HG03280 (cell line): ENCODE results near the gene RPS19.
"Not testable (repeated sequence)": the region's sequence is repeated elsewhere in the genome, so short reads cannot be mapped to it uniquely, and the experiment has no call there.

Source experiments
- ATAC-seq: cut with Tn5 transposase; IDR thresholded peaks from one replicate; pipeline ENCODE4 v1.9.1; 2021; ENCODE audit warnings: mild to moderate bottlenecking, moderate library complexity; ENCODE audit not compliant: unreplicated experiment

The RPS19 gene

DNA sequence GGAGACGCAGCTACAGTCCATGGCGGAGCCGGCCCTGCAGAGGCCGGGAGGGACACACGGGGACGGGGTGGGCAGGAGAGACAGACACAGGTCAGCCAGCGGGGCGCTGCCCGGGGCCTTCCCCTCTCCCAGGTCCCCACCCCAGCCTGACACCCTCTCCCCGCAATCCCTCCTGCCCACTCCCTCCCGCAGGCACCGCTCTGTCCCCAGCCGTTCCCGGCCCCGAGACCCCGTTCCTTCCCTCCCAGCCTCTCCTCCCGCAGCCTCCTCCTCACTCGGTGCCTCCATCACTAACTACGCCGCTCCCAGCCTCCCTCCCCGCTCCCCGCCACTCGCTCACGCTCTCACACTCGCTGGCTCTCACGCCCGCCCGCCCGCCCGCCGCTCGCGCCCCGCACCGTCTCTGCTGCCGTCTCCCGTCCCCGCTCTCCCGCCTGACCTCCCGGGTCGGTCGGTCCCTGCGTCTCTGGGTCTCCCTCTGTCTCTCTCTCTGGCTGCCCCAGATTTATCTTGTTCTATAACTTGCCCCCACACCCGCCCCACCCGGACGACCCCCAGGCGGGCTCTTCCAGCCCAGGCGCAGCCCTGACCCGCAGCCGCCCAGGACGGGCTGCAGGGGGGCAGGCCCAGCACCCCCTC, 53.0 kb downstream of the RPS19 start:
- no peak for ATAC-seq

DNA sequence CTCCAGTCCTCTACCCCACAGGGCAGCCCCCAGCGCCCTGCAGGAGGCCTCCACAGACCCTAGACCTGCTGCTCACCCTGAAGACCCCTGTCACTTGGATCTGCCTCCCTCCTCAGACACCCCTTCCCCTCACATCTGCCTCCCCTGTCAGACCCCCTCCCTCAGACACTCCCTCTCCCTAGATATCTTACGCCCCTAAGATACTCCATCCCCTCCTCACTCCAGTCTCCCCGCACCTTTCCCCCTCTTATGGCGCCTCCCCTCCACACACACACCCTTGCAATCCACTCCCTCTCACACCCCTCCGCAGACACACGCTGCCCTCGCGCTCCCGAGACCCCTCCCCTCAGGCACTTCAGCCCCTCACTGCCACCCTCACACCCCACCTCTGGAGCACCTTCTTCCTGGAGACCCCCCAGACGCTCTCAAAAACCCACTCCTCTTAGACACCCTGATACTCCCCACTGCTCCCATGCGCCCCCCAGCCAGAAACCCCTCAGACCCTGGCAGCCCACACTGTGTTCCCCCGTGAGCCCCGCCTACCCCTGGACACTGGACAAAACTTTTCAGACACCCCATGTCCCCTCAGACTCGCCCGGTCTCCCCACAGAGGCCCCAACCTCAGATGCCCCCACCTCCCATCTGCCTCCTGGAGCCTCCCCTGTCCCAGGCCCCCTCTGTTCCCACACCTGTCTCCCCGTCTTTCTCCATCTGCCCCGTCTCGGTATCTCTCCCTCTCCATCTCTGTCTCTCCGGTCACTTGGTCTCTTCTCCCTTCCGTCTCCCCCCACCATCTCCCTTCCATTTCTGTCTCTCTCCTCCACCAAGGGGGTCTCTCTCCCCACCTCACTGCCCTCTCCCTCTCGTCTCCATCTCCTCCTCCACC, 53.7 kb downstream of the RPS19 start:
- no peak for ATAC-seq

DNA sequence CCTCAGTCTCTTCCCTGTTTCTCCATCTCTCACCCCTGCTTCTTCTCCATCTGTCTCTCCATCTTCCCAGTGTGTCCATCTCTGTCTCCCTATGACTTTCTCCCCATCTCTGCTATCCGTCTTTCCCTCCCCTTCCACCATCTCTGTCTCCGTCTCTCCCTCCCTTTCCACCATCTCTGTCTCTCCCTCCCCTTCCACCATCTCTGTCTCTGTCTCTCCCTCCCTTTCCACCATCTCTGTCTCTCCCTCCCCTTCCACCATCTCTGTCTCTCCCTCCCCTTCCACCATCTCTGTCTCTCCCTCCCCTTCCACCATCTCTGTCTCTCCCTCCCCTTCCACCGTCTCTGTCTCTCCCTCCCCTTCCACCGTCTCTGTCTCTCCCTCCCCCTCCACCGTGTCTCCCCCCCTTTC, 54.4 kb downstream of the RPS19 start:
- not testable (repeated sequence) for ATAC-seq

DNA sequence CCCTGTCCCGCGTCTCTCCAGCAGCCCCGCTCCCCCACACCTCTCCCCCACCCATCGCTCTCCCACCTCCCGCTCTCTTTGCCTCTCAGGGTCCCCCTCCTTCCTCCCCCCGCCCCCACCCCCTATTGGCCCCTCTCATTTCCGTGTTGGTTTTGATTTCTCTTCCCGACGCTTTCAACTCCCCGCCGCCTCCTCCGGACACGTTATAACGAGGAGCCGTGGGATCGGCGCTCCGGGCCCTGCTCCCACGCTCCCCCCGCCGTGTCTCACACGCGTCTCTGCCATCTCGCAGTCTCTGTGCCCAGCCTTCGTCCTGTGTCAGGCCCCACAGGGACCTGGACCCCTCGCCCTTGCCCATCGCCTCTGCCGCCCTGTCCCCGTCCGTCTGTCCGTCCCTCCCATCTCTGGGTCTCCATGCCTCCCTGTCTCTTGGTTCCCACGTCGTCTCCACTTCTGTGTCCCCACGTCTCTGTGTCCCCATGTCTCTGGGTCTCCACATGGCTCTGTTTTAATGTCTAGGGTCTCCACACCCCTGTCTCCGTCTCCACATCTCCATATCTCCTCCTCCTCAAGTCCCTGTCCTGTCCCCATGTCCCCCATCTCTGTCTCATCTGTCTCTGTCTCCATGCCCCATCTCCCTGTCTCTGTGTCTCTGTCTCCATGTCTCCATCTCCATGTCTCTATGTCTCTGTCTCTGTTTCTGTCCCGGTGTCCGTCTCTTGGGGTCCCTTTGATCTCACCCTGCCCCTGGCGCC, 55.1 kb downstream of the RPS19 start:
- no peak for ATAC-seq

DNA sequence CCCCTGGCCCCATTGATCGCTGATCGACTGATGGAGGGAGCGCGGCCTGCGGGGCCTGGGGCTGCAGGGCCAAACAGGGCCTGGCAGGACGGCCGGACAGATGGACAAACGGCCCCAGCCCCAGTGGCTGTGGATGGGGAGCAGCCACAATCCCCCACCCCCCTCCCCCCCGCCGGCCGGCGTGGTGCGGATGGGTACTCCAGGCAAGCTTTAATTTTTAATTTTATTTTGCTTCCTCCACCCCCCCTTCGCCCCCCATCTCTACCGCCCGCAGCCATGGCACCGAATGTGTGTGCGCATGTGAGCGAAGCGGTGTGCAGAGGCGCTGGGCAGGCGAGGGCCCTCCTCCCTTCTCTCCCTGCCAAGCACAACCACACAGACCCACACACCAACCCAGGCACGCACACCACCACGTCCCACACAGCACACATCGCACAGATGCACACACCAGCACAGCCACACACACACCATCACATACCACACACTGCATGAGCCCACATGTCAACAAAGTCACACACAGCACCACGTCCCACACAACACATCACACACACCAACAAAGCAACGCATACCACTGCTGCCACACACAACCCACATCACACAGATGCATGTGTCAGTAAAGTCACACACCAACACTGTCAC, 55.8 kb downstream of the RPS19 start:
- no peak for ATAC-seq

DNA sequence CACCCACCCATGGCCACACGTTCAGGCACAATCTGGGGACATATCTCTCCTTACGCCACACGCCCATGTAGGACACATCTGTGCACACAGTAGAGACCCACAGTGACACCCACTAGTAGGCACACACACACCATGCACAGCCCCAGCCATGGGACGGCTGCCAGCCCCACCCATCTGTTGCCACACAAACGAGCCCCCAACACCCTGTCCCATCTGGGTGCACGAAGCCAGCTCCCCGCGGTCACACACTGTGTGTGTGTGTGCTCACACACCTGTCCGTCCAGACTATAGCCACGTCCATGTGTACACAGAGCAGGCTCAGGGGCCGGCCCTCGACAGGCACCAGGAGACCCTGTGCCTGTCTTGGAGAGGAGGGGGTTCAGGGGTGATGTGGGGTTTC, 57.6 kb downstream of the RPS19 start:
- ATAC-seq = no peak

DNA sequence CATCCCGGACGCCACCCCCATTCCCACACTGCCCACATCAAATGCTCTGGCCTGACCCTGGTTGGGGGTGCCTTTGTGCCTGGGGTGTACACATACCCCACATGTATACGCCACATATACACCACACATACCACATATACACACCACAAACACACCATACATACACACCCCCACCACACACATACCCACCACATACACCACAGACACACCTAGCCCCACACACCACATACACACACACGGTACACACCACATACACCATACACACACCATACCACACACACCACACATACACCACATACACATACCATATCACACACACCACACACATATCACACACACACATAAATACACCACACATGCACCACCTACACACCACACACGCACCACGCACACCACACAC, 58.0 kb downstream of the RPS19 start:
- no peak for ATAC-seq

DNA sequence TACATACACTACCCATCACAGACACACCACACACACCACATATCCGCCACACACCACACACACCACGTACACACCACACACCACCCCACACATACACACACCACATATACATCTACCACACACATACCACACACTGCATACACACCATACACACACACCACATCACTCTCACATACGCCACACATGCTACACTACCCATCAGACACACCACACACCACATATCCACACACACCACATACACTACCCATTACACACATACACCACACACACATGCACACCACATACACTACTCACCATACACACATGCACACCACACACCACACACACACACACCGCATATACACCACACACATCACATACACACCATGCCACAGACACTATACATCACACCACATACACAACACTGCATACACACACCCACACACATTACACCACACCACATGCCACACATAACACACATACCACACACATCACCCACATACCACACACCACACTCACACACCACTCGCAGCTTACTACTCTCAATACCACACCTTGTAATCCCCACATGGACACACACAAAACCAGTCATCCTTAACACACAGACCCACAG, 58.7 kb downstream of the RPS19 start:
- ATAC-seq = no peak

DNA sequence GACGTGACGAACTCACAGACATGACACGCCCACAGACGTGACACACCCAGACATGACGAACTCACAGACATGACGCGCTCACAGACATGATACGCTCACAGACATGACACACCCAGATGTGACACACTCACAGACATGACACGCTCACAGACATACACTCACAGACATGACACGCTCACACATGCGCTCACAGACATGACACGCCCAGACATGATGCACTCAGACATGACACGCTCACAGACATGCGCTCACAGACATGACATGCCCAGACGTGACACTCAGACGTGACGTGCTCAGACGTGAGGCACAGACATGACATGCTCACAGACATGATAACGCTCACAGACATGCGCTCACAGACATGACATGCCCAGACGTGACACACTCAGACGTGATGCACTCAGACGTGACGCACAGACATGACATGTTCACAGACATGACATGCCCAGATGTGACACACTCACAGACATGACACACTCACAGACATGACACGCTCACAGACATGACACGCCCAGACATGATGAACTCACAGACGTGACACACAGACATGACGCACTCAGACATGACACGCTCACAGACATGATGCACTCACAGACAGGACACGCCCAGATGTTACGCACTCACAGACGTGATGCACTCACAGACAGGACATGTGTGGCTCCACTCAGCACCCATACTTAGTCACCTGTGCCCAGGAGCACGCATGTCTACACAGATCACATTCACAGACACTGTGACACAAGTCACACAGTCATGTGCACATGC, 60.1 kb downstream of the RPS19 start:
- no peak for ATAC-seq

DNA sequence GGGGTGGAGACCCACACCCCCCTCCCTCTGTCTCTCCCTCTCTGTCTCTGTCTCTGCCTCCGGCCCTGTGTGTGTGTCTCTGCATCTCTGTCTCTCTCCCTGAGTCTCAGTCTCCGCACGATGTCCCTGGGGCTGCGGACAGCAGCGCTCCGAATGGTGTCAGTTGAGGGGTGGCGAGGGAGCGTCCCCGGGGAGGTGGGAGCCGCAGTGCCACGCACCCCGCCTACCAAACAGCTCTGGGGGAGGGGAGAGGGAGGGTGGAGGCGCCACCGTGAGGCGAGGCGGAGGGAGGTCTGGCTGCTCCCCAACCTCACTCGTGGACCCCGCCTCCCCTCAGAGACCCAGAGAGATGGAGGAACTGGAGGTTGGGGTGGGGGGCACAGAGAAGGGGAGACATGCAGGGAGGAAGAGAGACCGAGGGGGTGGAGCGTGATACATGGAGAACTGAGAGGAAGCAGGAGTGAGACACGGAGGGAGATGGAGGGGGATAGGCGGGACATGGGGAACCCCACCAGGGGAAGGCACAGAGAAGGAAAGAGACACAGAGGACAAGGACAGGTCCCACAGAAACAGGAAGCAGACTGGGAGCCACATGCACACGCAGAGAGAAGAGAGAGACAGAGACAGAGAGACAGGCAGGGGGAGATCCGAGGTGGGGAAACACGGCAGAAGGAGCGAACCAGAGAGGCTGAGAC, 61.0 kb downstream of the RPS19 start:
- no peak for ATAC-seq

DNA sequence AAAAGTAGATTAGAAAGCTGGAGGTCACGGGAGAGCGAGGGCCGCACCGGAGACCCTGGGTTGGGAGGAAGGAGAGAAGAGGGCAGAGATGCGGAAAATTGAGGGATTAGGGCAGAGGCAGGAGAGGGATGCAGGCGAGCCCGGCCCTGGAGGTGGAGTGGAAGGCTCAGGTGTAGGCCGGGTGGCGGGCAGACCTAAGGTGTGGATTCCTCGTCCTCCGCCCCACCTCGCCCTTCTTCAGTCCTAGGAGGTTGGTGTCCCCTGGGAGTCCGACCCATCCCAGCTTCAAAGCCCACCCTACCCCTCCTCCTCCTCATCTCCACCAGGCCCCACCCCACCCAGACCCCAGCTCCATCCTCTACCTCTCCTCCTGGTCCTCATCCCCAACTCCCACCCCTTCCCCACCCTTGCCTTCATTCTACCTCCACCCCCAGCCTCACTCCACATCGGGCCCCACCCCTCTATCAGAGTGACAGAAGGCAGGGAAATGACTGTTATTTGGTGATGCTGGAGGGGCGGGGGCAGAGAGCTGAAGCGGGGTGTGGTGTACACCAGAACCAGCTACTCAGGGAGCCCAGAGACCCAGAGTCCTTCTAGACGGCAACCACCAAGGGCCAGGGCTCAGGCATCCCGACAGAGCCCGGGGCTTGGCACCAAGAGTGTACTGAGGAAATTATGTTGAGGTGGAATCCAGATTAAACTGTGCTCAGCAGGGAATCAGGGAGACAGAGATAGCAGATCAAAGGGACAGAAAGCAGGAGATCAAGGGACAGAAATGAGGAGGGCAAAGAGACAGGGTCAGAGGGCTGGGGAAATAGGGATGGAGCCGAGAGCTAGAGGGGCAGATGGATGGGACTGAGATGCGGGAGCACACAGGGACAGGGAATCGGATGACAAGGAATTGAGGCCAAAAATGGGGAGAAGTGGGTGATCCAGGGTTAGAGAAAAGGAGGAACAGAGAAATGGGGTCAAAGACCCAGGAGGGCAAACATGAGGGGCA, 61.8 kb downstream of the RPS19 start:
- no peak for ATAC-seq
